Measurements from ENCODE around the gene PDGFD. TPM values are rescaled to one million over a fixed set of nuclear protein-coding genes. Genes with fewer than 3 reads are reported as not detected.

The PDGFD gene
- total RNA-seq, 1 donor from 2014 or later = 25.0 TPM

GRCh38 chr11:104001561-104002056, 162.3 kb downstream of the PDGFD start:
- no peak for DNase-seq (ENCODE audit: low read depth in 2 of 2)

GRCh38 chr11:104000798-104001197, 163.1 kb downstream of the PDGFD start:
- no peak for DNase-seq (ENCODE audit: low read depth in 2 of 2)

- no peak for DNase-seq (ENCODE audit: low read depth in 2 of 2)
Measured at GRCh38 chr11:103998826-103999508, 165.0 kb downstream of the PDGFD start.

- no peak for DNase-seq (ENCODE audit: low read depth in 2 of 2)
Measured at GRCh38 chr11:103997082-103997481, 166.9 kb downstream of the PDGFD start.

- no peak for DNase-seq (ENCODE audit: low read depth in 2 of 2)
Measured at GRCh38 chr11:103995896-103996295, 168.1 kb downstream of the PDGFD start.

- DNase-seq (ENCODE audit: low read depth in 2 of 2) = no peak
Measured at GRCh38 chr11:103994518-103994917, 169.4 kb downstream of the PDGFD start.

GRCh38 chr11:103994094-103994493, 169.9 kb downstream of the PDGFD start:
- DNase-seq (ENCODE audit: low read depth in 2 of 2) = no peak

GRCh38 chr11:103993507-103993906, 170.4 kb downstream of the PDGFD start:
- DNase-seq (ENCODE audit: low read depth in 2 of 2) = no peak

GRCh38 chr11:103988595-103988969, 175.4 kb downstream of the PDGFD start:
- DNase-seq (ENCODE audit: low read depth in 2 of 2) = no peak

- DNase-seq (ENCODE audit: low read depth in 2 of 2) = no peak
Measured at GRCh38 chr11:103987629-103988594, 176.0 kb downstream of the PDGFD start.

- no peak for DNase-seq (ENCODE audit: low read depth in 2 of 2)
Measured at GRCh38 chr11:103985041-103985440, 178.9 kb downstream of the PDGFD start.

- DNase-seq (ENCODE audit: low read depth in 2 of 2) = no peak
Measured at GRCh38 chr11:103980108-103980507, 183.8 kb downstream of the PDGFD start.

GRCh38 chr11:103978616-103979595, 185.0 kb downstream of the PDGFD start:
- DNase-seq (ENCODE audit: low read depth in 2 of 2) = no peak

- no peak for DNase-seq (ENCODE audit: low read depth in 2 of 2)
Measured at GRCh38 chr11:103972013-103972412, 191.9 kb downstream of the PDGFD start.

- DNase-seq (ENCODE audit: low read depth in 2 of 2) = no peak
Measured at GRCh38 chr11:103970701-103971249, 193.2 kb downstream of the PDGFD start.

GRCh38 chr11:103968685-103969084, 195.3 kb downstream of the PDGFD start:
- no peak for DNase-seq (ENCODE audit: low read depth in 2 of 2)

GRCh38 chr11:103967985-103968384, 196.0 kb downstream of the PDGFD start:
- DNase-seq (ENCODE audit: low read depth in 2 of 2) = no peak

GRCh38 chr11:103964390-103964789, 199.6 kb downstream of the PDGFD start:
- DNase-seq (ENCODE audit: low read depth in 2 of 2) = no peak

GRCh38 chr11:103963648-103964047, 200.3 kb downstream of the PDGFD start:
- DNase-seq (ENCODE audit: low read depth in 2 of 2) = no peak

- DNase-seq (ENCODE audit: low read depth in 2 of 2) = no peak
Measured at GRCh38 chr11:103961010-103961409, 202.9 kb downstream of the PDGFD start.

- DNase-seq (ENCODE audit: low read depth in 2 of 2) = no peak
Measured at GRCh38 chr11:103960108-103960507, 203.8 kb downstream of the PDGFD start.

Data from dermis microvascular lymphatic vessel endothelial cell (primary cell).